Peyer's patch (tissue), 4 donors: ENCODE measurements around the gene KDM2A.

Source experiments
- POLR2A ChIP-seq, 2 donors: fragments of 450-650 bp; IDR thresholded peaks; one replicate each; pipeline ENCODE4 v1.5.1; 2017; ENCODE audit warnings: antibody characterized with exemption in 2 of 2, mild to moderate bottlenecking in 2 of 2, moderate library complexity in 2 of 2
- TF ChIP-seq, protein P1 (sequence below), 6 experiments: fragments of 450-650 bp in 4 of 6; fragments of 200-600 bp in 2 of 6; sonication (generic) in 1 of 6; IDR thresholded peaks; one replicate each; pipeline ENCODE4 v1.5.1; 2017 to 2019; ENCODE audit warnings: antibody characterized with exemption in 6 of 6, mild to moderate bottlenecking in 3 of 6, moderate library complexity in 1 of 6

GRCh38 chr11:67195971-67196456, 77.0 kb downstream of the KDM2A start:
- TF ChIP-seq, protein P1, sequence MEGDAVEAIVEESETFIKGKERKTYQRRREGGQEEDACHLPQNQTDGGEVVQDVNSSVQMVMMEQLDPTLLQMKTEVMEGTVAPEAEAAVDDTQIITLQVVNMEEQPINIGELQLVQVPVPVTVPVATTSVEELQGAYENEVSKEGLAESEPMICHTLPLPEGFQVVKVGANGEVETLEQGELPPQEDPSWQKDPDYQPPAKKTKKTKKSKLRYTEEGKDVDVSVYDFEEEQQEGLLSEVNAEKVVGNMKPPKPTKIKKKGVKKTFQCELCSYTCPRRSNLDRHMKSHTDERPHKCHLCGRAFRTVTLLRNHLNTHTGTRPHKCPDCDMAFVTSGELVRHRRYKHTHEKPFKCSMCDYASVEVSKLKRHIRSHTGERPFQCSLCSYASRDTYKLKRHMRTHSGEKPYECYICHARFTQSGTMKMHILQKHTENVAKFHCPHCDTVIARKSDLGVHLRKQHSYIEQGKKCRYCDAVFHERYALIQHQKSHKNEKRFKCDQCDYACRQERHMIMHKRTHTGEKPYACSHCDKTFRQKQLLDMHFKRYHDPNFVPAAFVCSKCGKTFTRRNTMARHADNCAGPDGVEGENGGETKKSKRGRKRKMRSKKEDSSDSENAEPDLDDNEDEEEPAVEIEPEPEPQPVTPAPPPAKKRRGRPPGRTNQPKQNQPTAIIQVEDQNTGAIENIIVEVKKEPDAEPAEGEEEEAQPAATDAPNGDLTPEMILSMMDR (IDR thresholded peaks at IDR 0.05): peak in 1 of 6 experiments; percentile 4
- TF ChIP-seq POLR2A (IDR thresholded peaks at IDR 0.05): no peak
